HepG2 (cell line): ENCODE data around the gene SDK2. TPM values are rescaled to one million over a fixed set of nuclear protein-coding genes. Genes with fewer than 3 reads are reported as not detected.

Experiments used
- ATAC-seq: fragments of 200-7000 bp; cut with Tn5 transposase; 3 replicates; pipeline ENCODE4 v1.9.1; 2020; ENCODE audit warnings: mild to moderate bottlenecking, moderate library complexity
- BruUV-seq: library from RNA; stranded (reverse); fragments of 400-500 nt; replicated peaks from 2 replicates; lab custom pipeline; 2021; lab: Mats Ljungman, UMichigan
- CTCF ChIA-PET: fragments of 300-600 bp; formaldehyde crosslinking; extraction: SDS; loops from one replicate; lab custom pipeline; 2021; ENCODE audit warnings: low total read pairs, inconsistent platforms, low intra/inter-chr PET ratio; lab: Yijun Ruan, JAX
- POLR2A ChIA-PET: fragments of 350-600 bp; sonication (Branson Sonifier 250); formaldehyde crosslinking; loops from one replicate; lab custom pipeline; 2020; ENCODE audit warnings: antibody characterized with exemption, inconsistent platforms; lab: Yijun Ruan, JAX
- DNase-seq: peaks from one replicate; pipeline ENCODE4 v3.0.0-alpha.2; 2015; ENCODE audit warnings: low spot score
- FAIRE-seq: peaks from 3 replicates; lab custom pipeline; 2011; peaks lifted over from hg19 to GRCh38; lab: Jason Lieb, UNC
- H2AFZ ChIP-seq: one replicate; pipeline ENCODE4 v1.6.1; 2011; ENCODE audit warnings: low read length, inconsistent platforms
- H3K27ac ChIP-seq: fragments of 300-600 bp; 3 replicates; pipeline ENCODE4 v1.8.0; 2011; ENCODE audit warnings: mixed run types, mild to moderate bottlenecking, mixed read lengths, low read length, inconsistent platforms; ENCODE audit not compliant: insufficient read depth; ENCODE audit errors: extremely low read length
- H3K27me3 ChIP-seq, 2 experiments: fragments of 200-600 bp in 1 of 2; 2 replicates in 1 of 2; 3 replicates in 1 of 2; pipeline versions ENCODE4 v1.6.0 to v1.8.0; 2011; ENCODE audit warnings: low read length in 2 of 2, mild to moderate bottlenecking in 2 of 2, moderate library complexity in 2 of 2, inconsistent platforms in 1 of 2; ENCODE audit not compliant: insufficient read depth in 2 of 2, control insufficient read depth in 1 of 2
- H3K36me3 ChIP-seq, 2 experiments: fragments of 200-600 bp in 1 of 2; replicated peaks in 1 of 2; 2 replicates in 1 of 2; 3 replicates in 1 of 2; pipeline versions ENCODE4 v1.5.1 to v1.8.0; 2011; ENCODE audit warnings: low read length in 2 of 2, inconsistent platforms in 1 of 2; ENCODE audit not compliant: insufficient read depth in 2 of 2, control insufficient read depth in 1 of 2
- H3K4me1 ChIP-seq: 2 replicates; pipeline ENCODE4 v1.5.1; 2012; ENCODE audit warnings: low read length, inconsistent platforms; ENCODE audit not compliant: insufficient read depth
- H3K4me2 ChIP-seq: 2 replicates; pipeline ENCODE4 v1.6.0; 2011; ENCODE audit warnings: low read depth, low read length, inconsistent platforms
- H3K4me3 ChIP-seq, 3 experiments: fragments of 200-600 bp in 1 of 3; sonication (generic), shearing (Covaris generic) in 1 of 3; replicated peaks in 1 of 3; 2 replicates each; pipeline ENCODE4 v1.5.1; 2011 to 2016; ENCODE audit warnings: low read length in 3 of 3, inconsistent platforms in 2 of 3, low read depth in 2 of 3, mild to moderate bottlenecking in 2 of 3, control low read depth in 1 of 3, mixed read lengths in 1 of 3; ENCODE audit not compliant: insufficient read depth in 1 of 3
- H3K79me2 ChIP-seq: one replicate; pipeline ENCODE4 v1.6.1; 2011; ENCODE audit warnings: low read length, inconsistent platforms; ENCODE audit not compliant: insufficient read depth
- H3K9ac ChIP-seq: 2 replicates; pipeline ENCODE4 v1.6.0; 2011; ENCODE audit warnings: mild to moderate bottlenecking, low read depth, low read length, inconsistent platforms; ENCODE audit not compliant: insufficient read depth
- H3K9me3 ChIP-seq: 2 replicates; pipeline ENCODE4 v1.5.1; 2012; ENCODE audit warnings: mild to moderate bottlenecking, low read length
- H4K20me1 ChIP-seq: 2 replicates; pipeline ENCODE4 v1.6.0; 2011; ENCODE audit warnings: inconsistent platforms, mild to moderate bottlenecking, low read length, moderate library complexity; ENCODE audit not compliant: insufficient read depth
- ETV5 ChIP-seq: IDR thresholded peaks from 2 replicates; pipeline ENCODE4 v1.6.1; 2018; ENCODE audit warnings: missing biosample characterization, missing genetic modification reagents, inconsistent platforms, borderline replicate concordance
- GLI4 ChIP-seq: sonication (generic); formaldehyde crosslinking; IDR thresholded peaks from 2 replicates; pipeline ENCODE4 v1.5.1; 2020; ENCODE audit warnings: missing genetic modification reagents, mild to moderate bottlenecking, moderate library complexity, borderline replicate concordance
- MEF2D ChIP-seq: sonication (generic); formaldehyde crosslinking; IDR thresholded peaks from 2 replicates; pipeline ENCODE4 v1.5.1; 2020; ENCODE audit warnings: mild to moderate bottlenecking, missing genetic modification reagents
- SMAD1 ChIP-seq: sonication (generic); formaldehyde crosslinking; IDR thresholded peaks from 2 replicates; pipeline ENCODE4 v1.4.0; 2020; ENCODE audit warnings: missing genetic modification reagents, low read depth, mild to moderate bottlenecking, borderline replicate concordance
- TAF15 ChIP-seq: fragments of 200-400 bp; formaldehyde crosslinking; IDR thresholded peaks from one replicate; pipeline ENCODE4 v1.6.1; 2018; ENCODE audit warnings: mild to moderate bottlenecking, low read depth, low read length; ENCODE audit not compliant: poor library complexity, severe bottlenecking
- XRCC5 ChIP-seq: fragments of 200-400 bp; formaldehyde crosslinking; optimal IDR thresholded peaks from 2 replicates; pipeline ENCODE3; 2017; ENCODE audit warnings: mild to moderate bottlenecking, low read length
- YEATS2 ChIP-seq: sonication (generic); formaldehyde crosslinking; IDR thresholded peaks from 2 replicates; pipeline ENCODE4 v1.4.0; 2020; ENCODE audit warnings: missing genetic modification reagents, borderline replicate concordance
- ZMYM3 ChIP-seq: sonication (generic); formaldehyde crosslinking; IDR thresholded peaks from 2 replicates; pipeline ENCODE4 v1.5.1; 2020; ENCODE audit warnings: mild to moderate bottlenecking, missing genetic modification reagents
- ZNF530 ChIP-seq: sonication (generic); formaldehyde crosslinking; IDR thresholded peaks from 2 replicates; pipeline ENCODE4 v1.5.0; 2020; ENCODE audit warnings: low read depth, mild to moderate bottlenecking, missing genetic modification reagents
- ZNF768 ChIP-seq: sonication (generic); formaldehyde crosslinking; IDR thresholded peaks from 2 replicates; pipeline ENCODE4 v1.4.0; 2020; ENCODE audit warnings: missing genetic modification reagents
- ZNF841 ChIP-seq: sonication (generic); formaldehyde crosslinking; IDR thresholded peaks from 2 replicates; pipeline ENCODE4 v1.8.1; 2023; ENCODE audit warnings: missing genetic modification reagents, borderline replicate concordance
- WGBS: methylation state at CpG from one replicate; pipeline ENCODE4 v1.1.6; 2017; ENCODE audit warnings: low lambda C conversion rate; 5-methylcytosine and 5-hydroxymethylcytosine counted together
- in situ Hi-C: cut with HindIII; loops from 2 replicates; pipeline ENCODE4 v1.10.0; 2017; ENCODE audit warnings: low pct_unique_long_range_greater_than_20kb; ENCODE audit not compliant: extremely low pct_ligation_motif_present
- intact Hi-C: fragments of 100-400 bp; cut with micrococcal nuclease; formaldehyde crosslinking; loops from one replicate; pipeline ENCODE4 v1.10.0; 2022; ENCODE audit not compliant: unreplicated experiment
- polyA plus RNA-seq, 8 experiments: library from polyadenylated mRNA; depleted of rRNA in 3 of 8; stranded (reverse) in 7 of 8; unstranded in 1 of 8; fragments of >200 nt; fragmentation: Illumina TruSeq in 4 of 8; extraction: Trizol in 4 of 8; gene quantifications; 2 replicates each; pipeline versions ENCODE4 v1.2.1 to v1.2.3, GENCODE V29; 2011 to 2016; ENCODE audit warnings: low read depth in 4 of 8, missing spikeins in 1 of 8, mixed read lengths in 1 of 8; ENCODE audit not compliant: insufficient read depth in 1 of 8
- total RNA-seq, 5 experiments: library from RNA; depleted of rRNA; stranded (reverse); fragments of >200 nt; fragmentation: Illumina TruSeq; extraction: Trizol; gene quantifications; 2 replicates each; pipeline ENCODE4 v1.2.3, GENCODE V29; 2016; ENCODE audit warnings: low read depth in 1 of 5
- TF ChIP-seq, protein P1 (sequence below): sonication (generic); formaldehyde crosslinking; IDR thresholded peaks from 2 replicates; pipeline ENCODE4 v1.4.0; 2020; ENCODE audit warnings: low read depth, missing genetic modification reagents

Gene SDK2
- total and polyA plus RNA-seq, 2 of the 13 experiments (the other 11 are each of a cell fraction or from before 2014, with no cell fraction given) = not detected

DNA sequence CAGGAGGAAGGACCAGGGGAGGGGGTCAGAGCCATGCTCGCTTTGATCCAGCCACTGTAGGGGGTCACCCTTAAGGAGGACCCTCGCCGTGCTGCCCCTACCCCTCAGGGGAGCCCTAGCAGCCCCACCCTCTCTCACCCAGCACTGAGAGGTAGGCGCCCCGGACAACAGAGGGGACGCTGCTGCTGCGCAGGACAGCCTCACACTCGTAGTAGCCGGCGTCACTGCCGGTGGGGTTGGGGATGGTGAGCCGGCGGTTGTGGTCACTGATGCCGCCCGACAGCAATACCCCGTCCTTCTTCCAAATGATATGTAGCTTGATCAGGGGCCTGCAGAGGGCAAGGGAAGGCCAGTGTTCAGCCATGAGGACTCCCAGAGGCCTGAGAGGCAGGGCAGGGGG, 206.4 kb downstream of the SDK2 start:
- no peaks in the 10 kb centered on the region for H3K9me3 ChIP-seq
- H2AFZ ChIP-seq = no peak overlapping the region
- CTCF ChIA-PET = no interaction called here
- no peak for FAIRE-seq
- POLR2A ChIA-PET = no interaction called here
- in situ Hi-C loops = loop anchor here (10.0 to 25.0 kb wide), 2 partner anchors 524 to 747 kb away; no protein-coding TSS in a partner anchor
- TF ChIP-seq TAF15 = no peak
- H3K4me1 ChIP-seq = no peaks in the 10 kb centered on the region
- intact Hi-C loops = no loop called here
- no peak overlapping the region for H3K27ac ChIP-seq
- DNase-seq = no peak
- WGBS = 36% methylated on average over 9 of the region's 16 CpGs
- ATAC-seq = no peak
- peaks cover 11 to 57% of the 10 kb centered on the region in 2 experiments; a peak in 4 of 5 replicates for H3K27me3 ChIP-seq
- no peak overlapping the region for H3K9ac ChIP-seq
- H3K79me2 ChIP-seq = no peaks in the 10 kb centered on the region
- no peaks in the 10 kb centered on the region for H4K20me1 ChIP-seq
- H3K4me3 ChIP-seq = no peak overlapping the region
- no peak overlapping the region for H3K4me2 ChIP-seq
- no TSS peak for BruUV-seq
- H3K36me3 ChIP-seq = no peaks in the 10 kb centered on the region

GRCh38 chr17:73436954-73437353, 207.3 kb downstream of the SDK2 start:
- ChIA-PET POLR2A (no interaction called here), CTCF (no interaction called here)
- Histone ChIP-seq H3K4me2 (no peak overlapping the region), H3K9ac (no peak overlapping the region), H3K4me1 (no peaks in the 10 kb centered on the region), H3K36me3 (no peaks in the 10 kb centered on the region), H3K4me3 (no peak overlapping the region), H4K20me1 (no peaks in the 10 kb centered on the region), H3K79me2 (no peaks in the 10 kb centered on the region), H3K27me3 (peaks cover 13 to 64% of the 10 kb centered on the region in 2 experiments; a peak in 4 of 5 replicates), H2AFZ (no peak overlapping the region), H3K27ac (no peak overlapping the region), H3K9me3 (no peaks in the 10 kb centered on the region)
- WGBS = 14% methylated on average over 10 of the region's 10 CpGs
- no peak for FAIRE-seq
- no TSS peak for BruUV-seq
- intact Hi-C loops (no loop called here), in situ Hi-C loops (loop anchor here (10.0 to 25.0 kb wide), 2 partner anchors 525 to 748 kb away; no protein-coding TSS in a partner anchor)
- ATAC-seq = no peak
- no peak for DNase-seq
- no peak for TF ChIP-seq ETV5
- no peak for TF ChIP-seq XRCC5
- no peak for TF ChIP-seq GLI4 (CRISPR knock-in tag)
- no peak for TF ChIP-seq ZNF768 (CRISPR knock-in tag)
- TF ChIP-seq, protein P1, sequence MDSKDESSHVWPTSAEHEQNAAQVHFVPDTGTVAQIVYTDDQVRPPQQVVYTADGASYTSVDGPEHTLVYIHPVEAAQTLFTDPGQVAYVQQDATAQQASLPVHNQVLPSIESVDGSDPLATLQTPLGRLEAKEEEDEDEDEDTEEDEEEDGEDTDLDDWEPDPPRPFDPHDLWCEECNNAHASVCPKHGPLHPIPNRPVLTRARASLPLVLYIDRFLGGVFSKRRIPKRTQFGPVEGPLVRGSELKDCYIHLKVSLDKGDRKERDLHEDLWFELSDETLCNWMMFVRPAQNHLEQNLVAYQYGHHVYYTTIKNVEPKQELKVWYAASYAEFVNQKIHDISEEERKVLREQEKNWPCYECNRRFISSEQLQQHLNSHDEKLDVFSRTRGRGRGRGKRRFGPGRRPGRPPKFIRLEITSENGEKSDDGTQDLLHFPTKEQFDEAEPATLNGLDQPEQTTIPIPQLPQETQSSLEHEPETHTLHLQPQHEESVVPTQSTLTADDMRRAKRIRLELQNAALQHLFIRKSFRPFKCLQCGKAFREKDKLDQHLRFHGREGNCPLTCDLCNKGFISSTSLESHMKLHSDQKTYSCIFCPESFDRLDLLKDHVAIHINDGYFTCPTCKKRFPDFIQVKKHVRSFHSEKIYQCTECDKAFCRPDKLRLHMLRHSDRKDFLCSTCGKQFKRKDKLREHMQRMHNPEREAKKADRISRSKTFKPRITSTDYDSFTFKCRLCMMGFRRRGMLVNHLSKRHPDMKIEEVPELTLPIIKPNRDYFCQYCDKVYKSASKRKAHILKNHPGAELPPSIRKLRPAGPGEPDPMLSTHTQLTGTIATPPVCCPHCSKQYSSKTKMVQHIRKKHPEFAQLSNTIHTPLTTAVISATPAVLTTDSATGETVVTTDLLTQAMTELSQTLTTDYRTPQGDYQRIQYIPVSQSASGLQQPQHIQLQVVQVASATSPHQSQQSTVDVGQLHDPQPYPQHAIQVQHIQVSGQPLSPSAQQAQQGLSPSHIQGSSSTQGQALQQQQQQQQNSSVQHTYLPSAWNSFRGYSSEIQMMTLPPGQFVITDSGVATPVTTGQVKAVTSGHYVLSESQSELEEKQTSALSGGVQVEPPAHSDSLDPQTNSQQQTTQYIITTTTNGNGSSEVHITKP = no peak
- no peak for TF ChIP-seq ZNF530
- no peak for TF ChIP-seq SMAD1 (CRISPR knock-in tag)
- no peak for TF ChIP-seq ZNF841 (CRISPR knock-in tag)
- TF ChIP-seq MEF2D = no peak
- TF ChIP-seq ZMYM3 = no peak
- TF ChIP-seq YEATS2 (CRISPR knock-in tag) = no peak
